Activated gamma-delta T cell treated with Interleukin-2 at 50 U/mL for 16 hours (primary cell): ENCODE results near the gene DMC1.
"Not testable (repeated sequence)": the region's sequence is repeated elsewhere in the genome, so short reads cannot be mapped to it uniquely, and the experiment has no call there.

Source experiments
- DNase-seq: peaks from one replicate; pipeline ENCODE4 v3.0.0-alpha.2; 2020

The DMC1 gene

DNA sequence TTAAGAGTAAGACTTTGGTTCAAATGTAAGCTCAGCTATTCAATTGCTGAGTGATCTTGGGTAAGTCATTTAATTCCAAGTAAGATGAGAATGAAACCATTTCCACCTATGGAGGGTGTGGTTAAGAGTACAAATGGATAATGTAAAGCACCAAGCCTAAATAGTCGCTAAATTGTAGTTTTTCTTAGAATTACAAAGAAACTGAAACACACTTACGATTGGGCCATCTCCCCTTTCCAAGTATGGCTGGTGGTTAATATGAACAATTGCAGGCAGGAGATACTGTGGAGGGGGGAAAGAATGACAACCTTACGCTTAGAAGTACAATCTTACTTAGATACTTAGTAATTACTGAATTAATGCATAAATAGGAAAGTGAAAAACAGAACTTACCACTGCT, 72.1 kb downstream of the DMC1 start:
- no peak for DNase-seq

GRCh38 chr22:38494939-38495338, 75.0 kb downstream of the DMC1 start:
- no peak for DNase-seq

- no peak for DNase-seq
These were observed 75.5 kb downstream of the DMC1 start for GRCh38 chr22:38494498-38494897.

DNA sequence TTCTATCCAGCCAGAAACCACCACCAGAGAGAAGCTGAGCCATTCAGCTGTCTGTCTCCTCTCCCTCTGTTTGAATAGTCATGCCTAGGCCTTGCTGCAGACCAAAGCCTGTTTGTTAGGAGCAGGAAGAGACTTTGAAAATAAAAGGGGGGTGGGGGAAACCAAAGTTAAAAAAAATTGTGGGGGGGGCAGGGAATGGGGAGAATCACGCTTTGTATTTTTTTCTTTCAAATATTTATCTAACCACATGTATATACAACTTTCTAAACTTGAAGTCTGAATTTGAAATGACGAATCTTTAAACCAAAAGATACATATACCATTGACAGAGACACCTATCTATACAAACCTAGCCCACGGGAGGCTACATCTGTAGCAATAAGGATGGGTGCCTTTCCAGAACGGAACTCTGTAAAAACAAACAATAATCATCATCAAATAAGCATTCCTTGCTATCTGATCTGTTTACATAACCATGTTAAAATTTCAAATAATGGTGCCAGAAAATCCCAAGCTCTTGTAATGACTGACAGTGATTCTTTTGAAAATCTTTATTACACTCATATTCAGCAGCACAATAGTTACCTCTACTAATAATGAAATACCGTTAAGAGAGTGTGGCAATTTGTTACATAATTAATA, 78.2 kb downstream of the DMC1 start:
- no peak for DNase-seq

GRCh38 chr22:38490915-38491314, 79.1 kb downstream of the DMC1 start:
- no peak for DNase-seq

GRCh38 chr22:38490475-38490874, 79.5 kb downstream of the DMC1 start:
- DNase-seq = no peak

DNA sequence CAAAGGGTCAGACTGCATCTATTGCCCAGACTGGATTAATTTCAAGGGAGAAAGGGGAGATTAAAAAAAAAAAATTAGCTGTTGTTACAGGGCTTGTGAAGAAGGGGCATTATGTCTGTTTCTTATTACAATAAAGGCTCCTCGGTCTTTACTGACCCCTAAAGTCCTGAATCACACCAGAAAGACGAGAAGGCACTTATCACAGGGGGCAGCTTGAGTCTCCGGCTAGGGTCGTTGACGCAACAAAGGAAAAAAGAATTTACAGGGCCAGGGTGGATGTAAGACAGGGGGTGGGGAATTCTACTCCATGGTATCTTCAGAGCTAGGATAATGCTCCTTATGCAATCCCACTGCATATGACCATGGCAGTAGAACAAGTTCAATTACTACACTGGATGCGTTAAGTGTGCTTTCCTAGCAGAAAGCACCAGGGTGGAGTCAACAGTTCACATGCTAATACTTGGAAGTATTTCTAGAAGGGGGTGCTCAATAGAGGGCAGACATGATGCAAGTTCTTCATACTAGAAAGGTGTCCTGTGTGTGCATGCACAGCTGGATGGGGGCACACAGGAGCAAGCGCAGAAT, 80.3 kb downstream of the DMC1 start:
- no peak for DNase-seq

DNA sequence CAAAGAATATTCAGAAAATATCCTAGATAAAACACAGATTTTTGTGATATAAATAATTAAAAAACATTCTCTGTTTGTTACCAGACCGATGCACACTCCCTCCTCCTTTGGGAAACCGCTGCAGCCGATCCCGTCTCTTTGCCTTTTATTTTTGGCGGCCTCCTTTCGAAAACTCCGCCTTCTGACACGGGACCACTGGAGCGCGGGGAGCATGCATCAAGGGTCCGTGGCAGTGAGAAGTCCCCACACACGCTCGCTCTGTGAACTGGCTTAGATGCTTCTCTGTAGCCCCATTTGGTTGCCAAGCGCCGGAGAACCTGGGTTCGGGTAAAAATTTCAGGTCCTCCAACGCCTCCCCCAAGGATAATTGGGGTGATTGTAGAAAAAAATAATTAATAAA, 80.8 kb downstream of the DMC1 start:
- no peak for DNase-seq

GRCh38 chr22:38487946-38488345, 82.0 kb downstream of the DMC1 start:
- no peak for DNase-seq

- DNase-seq = no peak
These were observed 84.2 kb downstream of the DMC1 start for GRCh38 chr22:38485783-38486182.

GRCh38 chr22:38484244-38484643, 85.7 kb downstream of the DMC1 start:
- DNase-seq = no peak

GRCh38 chr22:38482662-38483308, 87.2 kb downstream of the DMC1 start:
- DNase-seq = no peak

- DNase-seq = no peak
These were observed 88.1 kb downstream of the DMC1 start for GRCh38 chr22:38481871-38482332.

DNA sequence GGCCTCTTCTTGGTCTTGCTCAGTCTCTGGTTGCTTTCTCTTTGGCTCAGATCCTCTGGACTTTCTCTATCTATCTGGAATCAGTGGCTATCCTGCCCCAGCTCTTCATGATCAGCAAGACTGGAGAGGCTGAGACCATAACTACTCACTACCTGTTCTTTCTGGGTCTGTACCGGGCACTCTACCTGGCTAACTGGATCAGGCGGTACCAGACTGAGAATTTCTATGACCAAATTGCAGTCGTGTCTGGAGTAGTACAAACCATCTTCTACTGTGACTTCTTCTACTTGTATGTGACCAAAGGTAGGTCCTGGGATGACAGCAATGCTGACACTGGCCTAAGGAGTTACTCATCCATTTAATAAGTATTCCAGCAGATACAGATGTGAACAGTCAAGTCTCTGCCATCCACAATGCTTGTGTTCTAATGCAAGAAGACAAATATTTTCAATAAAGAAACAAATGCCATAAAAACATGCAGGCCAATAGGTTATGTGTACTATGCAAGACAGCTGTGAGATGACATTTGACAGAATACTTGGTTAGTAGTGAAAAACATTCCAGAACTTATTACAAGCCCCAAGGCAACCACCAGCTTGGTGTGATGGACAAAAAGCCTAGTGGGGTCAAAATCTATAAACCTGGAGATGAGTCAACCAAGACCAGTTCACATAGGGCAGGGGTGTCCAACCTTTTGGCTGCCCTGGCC, 88.7 kb downstream of the DMC1 start:
- no peak for DNase-seq

- no peak for DNase-seq
These were observed 90.7 kb downstream of the DMC1 start for GRCh38 chr22:38479096-38479837.

- DNase-seq = no peak
These were observed 92.4 kb downstream of the DMC1 start for GRCh38 chr22:38477585-38477984.

- no peak for DNase-seq
These were observed 95.9 kb downstream of the DMC1 start for GRCh38 chr22:38474003-38474607.

GRCh38 chr22:38471237-38471636, 98.7 kb downstream of the DMC1 start:
- DNase-seq = no peak

- DNase-seq = not testable (repeated sequence)
These were observed 99.8 kb downstream of the DMC1 start for GRCh38 chr22:38470179-38470578.

- no peak for DNase-seq
These were observed 100.6 kb downstream of the DMC1 start for GRCh38 chr22:38469306-38469781.
